OCI-LY1 (cell line): Measurements from ENCODE around the gene TAS2R14.

Experiments used
- CTCF ChIP-seq: fragments of 200-600 bp; sonication (generic), shearing (Covaris generic); IDR thresholded peaks from 2 replicates; pipeline ENCODE4 v1.5.1; 2017; ENCODE audit warnings: mild to moderate bottlenecking, antibody characterized with exemption, low read length, moderate library complexity, mixed read lengths
- EZH2 ChIP-seq: fragments of 200-600 bp; sonication (generic), shearing (Covaris generic); IDR thresholded peaks from 2 replicates; pipeline ENCODE4 v1.8.0; 2017; ENCODE audit warnings: borderline replicate concordance, mixed run types, mild to moderate bottlenecking, antibody characterized with exemption, low read length, moderate library complexity, mixed read lengths

- TF ChIP-seq CTCF: no peak
- no peak for TF ChIP-seq EZH2
These were observed 28.7 kb downstream of the TAS2R14 start for GRCh38 chr12:10910380-10910779.
